ENCODE results near the gene SAMD9. TPM values are rescaled to one million over a fixed set of nuclear protein-coding genes. Genes with fewer than 3 reads are reported as not detected.

The SAMD9 gene
- total RNA-seq: 1 to 10 TPM; 5.6 to 9.2 (median 7.9) TPM

GRCh38 chr7:93117852-93118530, at the start of gene SAMD9:
SAMD9 (minus strand) TSS chr7:93117979; CDS start chr7:93106097, 11,882 bp downstream.
- Histone ChIP-seq H3K27me3 (no peaks in the 10 kb centered on the region), H3K4me3 (peak within 1 kb of the TSS; percentile 40 to 66 (median 45)), H3K4me1 (no peaks in the 10 kb centered on the region), H3K27ac (peak within 1 kb of the TSS; percentile 62 to 77), H3K36me3 (no peaks in the 10 kb centered on the region), H3K9me3 (peaks cover 0 to 3% of the 10 kb centered on the region in 2 donors)
- intact Hi-C loops (cut with DNase I; ENCODE audit: low total_unique reads): no loop called here
- peak in 1 of 2 donors; percentile 35 for DNase-seq (ENCODE audit: low spot score in 2 of 2)
- TF ChIP-seq, protein P1, sequence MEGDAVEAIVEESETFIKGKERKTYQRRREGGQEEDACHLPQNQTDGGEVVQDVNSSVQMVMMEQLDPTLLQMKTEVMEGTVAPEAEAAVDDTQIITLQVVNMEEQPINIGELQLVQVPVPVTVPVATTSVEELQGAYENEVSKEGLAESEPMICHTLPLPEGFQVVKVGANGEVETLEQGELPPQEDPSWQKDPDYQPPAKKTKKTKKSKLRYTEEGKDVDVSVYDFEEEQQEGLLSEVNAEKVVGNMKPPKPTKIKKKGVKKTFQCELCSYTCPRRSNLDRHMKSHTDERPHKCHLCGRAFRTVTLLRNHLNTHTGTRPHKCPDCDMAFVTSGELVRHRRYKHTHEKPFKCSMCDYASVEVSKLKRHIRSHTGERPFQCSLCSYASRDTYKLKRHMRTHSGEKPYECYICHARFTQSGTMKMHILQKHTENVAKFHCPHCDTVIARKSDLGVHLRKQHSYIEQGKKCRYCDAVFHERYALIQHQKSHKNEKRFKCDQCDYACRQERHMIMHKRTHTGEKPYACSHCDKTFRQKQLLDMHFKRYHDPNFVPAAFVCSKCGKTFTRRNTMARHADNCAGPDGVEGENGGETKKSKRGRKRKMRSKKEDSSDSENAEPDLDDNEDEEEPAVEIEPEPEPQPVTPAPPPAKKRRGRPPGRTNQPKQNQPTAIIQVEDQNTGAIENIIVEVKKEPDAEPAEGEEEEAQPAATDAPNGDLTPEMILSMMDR (IDR thresholded peaks at IDR 0.05): no peak
- TF ChIP-seq POLR2A (IDR thresholded peaks at IDR 0.05): no peak
- TF ChIP-seq POLR2AphosphoS5 (IDR thresholded peaks at IDR 0.05): no peak

DNA sequence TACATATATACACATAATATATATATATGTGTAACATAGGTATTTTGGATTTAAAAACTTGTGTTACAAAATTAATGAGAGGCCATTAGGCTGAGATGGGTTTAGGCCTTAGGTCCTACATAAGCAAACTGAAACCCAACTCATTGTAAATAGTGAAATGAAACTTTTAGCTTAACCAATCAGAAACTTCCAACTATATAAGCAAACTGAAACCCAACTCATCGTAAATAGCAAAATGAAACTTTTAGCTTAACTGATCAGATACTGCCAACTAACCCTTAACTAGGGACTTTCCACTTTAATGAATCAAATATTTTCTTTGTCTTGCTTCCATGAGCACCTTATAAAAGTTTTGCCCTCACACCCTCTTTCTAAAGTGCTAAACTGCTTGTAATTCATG, 47.7 kb upstream of the SAMD9 start:
- no peak for DNase-seq (ENCODE audit: low spot score in 2 of 2)
- Histone ChIP-seq H3K27ac (no peak overlapping the region), H3K27me3 (no peaks in the 10 kb centered on the region), H3K4me1 (no peaks in the 10 kb centered on the region), H3K4me3 (no peak overlapping the region), H3K36me3 (no peaks in the 10 kb centered on the region), H3K9me3 (peaks cover 4 to 10% of the 10 kb centered on the region in 2 donors)
- intact Hi-C loops (cut with DNase I; ENCODE audit: low total_unique reads): no loop called here
- TF ChIP-seq, protein P1 (IDR thresholded peaks at IDR 0.05): no peak

DNA sequence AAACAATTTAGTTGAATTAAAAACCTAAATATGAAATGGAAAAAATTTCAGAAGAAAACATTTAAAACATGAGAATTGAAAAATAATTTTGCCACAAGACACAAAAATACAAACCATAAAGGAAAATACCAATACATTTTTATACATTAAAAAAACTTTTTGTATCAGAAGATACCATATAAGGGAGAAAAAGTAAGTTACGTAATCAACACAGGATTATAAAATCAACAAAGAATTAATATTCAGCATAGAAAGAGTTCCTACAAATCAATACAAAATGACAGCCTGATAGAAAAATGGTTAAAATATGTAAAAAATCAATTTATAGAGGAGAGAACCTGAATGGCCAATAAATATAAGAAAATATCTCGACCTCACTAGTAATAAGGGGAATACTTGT, 47.0 kb upstream of the SAMD9 start:
- H3K27ac ChIP-seq: no peak overlapping the region
- intact Hi-C loops (cut with DNase I; ENCODE audit: low total_unique reads): no loop called here
- TF ChIP-seq POLR2AphosphoS5 (IDR thresholded peaks at IDR 0.05): no peak
- TF ChIP-seq, protein P1 (IDR thresholded peaks at IDR 0.05): no peak
- TF ChIP-seq POLR2A (IDR thresholded peaks at IDR 0.05): no peak
- peaks cover 4% of the 10 kb centered on the region in 2 donors for H3K9me3 ChIP-seq
- no peak overlapping the region for H3K4me3 ChIP-seq
- no peaks in the 10 kb centered on the region for H3K4me1 ChIP-seq
- H3K27me3 ChIP-seq: no peaks in the 10 kb centered on the region
- no peaks in the 10 kb centered on the region for H3K36me3 ChIP-seq
- DNase-seq (ENCODE audit: low spot score in 2 of 2): no peak

GRCh38 chr7:93161181-93161762, 43.5 kb upstream of the SAMD9 start:
- Histone ChIP-seq H3K27ac (no peak overlapping the region), H3K27me3 (no peaks in the 10 kb centered on the region), H3K9me3 (no peaks in the 10 kb centered on the region), H3K4me1 (no peaks in the 10 kb centered on the region), H3K36me3 (no peaks in the 10 kb centered on the region), H3K4me3 (no peak overlapping the region)
- no peak for TF ChIP-seq POLR2A (IDR thresholded peaks at IDR 0.05)
- TF ChIP-seq, protein P1 (IDR thresholded peaks at IDR 0.05): no peak
- TF ChIP-seq POLR2AphosphoS5 (IDR thresholded peaks at IDR 0.05): no peak
- intact Hi-C loops (cut with DNase I; ENCODE audit: low total_unique reads): no loop called here
- no peak for DNase-seq (ENCODE audit: low spot score in 2 of 2)

GRCh38 chr7:93160410-93160809, 42.6 kb upstream of the SAMD9 start:
- Histone ChIP-seq H3K36me3 (no peaks in the 10 kb centered on the region), H3K9me3 (no peaks in the 10 kb centered on the region), H3K4me3 (no peak overlapping the region), H3K27ac (no peak overlapping the region), H3K27me3 (no peaks in the 10 kb centered on the region), H3K4me1 (no peaks in the 10 kb centered on the region)
- TF ChIP-seq, protein P1 (IDR thresholded peaks at IDR 0.05): no peak
- TF ChIP-seq POLR2AphosphoS5 (IDR thresholded peaks at IDR 0.05) (no peak), POLR2A (IDR thresholded peaks at IDR 0.05) (no peak)
- no peak for DNase-seq (ENCODE audit: low spot score in 2 of 2)
- intact Hi-C loops (cut with DNase I; ENCODE audit: low total_unique reads): no loop called here
